Breast epithelium (tissue), 3 donors: ENCODE data around the gene CD99L2.

ENCODE experiments used
- CTCF ChIP-seq, 3 donors: fragments of 450-650 bp; IDR thresholded peaks; one replicate each; pipeline ENCODE4 v1.5.1; 2016 to 2017; ENCODE audit warnings: antibody characterized with exemption in 3 of 3, mild to moderate bottlenecking in 3 of 3, moderate library complexity in 3 of 3
- POLR2A ChIP-seq: fragments of 450-650 bp; IDR thresholded peaks from one replicate; pipeline ENCODE4 v1.6.1; 2016; ENCODE audit warnings: antibody characterized with exemption, mild to moderate bottlenecking, moderate library complexity
- POLR2AphosphoS5 ChIP-seq, 3 donors: sonication (generic); formaldehyde crosslinking; IDR thresholded peaks; one replicate each; pipeline ENCODE4 v1.6.1; 2017; ENCODE audit warnings: antibody characterized with exemption in 3 of 3

GRCh38 chrX:150903110-150903508 is 4.6 kb upstream of the CD99L2 start:
- TF ChIP-seq CTCF (IDR thresholded peaks at IDR 0.05) (no peak), POLR2A (no peak), POLR2AphosphoS5 (IDR thresholded peaks at IDR 0.05) (no peak)
